CD4-positive, alpha-beta T cell (primary cell): ENCODE measurements around the gene PRKN. TPM values are rescaled to one million over a fixed set of nuclear protein-coding genes. Genes with fewer than 3 reads are reported as not detected.

Experiments used
- ATAC-seq: fragments of 200-7000 bp; cut with Tn5 transposase; one replicate; pipeline ENCODE4 v1.10.0; 2022; ENCODE audit warnings: mild to moderate bottlenecking; ENCODE audit not compliant: poor library complexity
- CTCF ChIA-PET: fragments of 350-600 bp; sonication (Branson Sonifier 250); formaldehyde crosslinking; loops from one replicate; lab custom pipeline; 2021; ENCODE audit warnings: antibody characterized with exemption, inconsistent platforms; lab: Charles Lee
- POLR2A ChIA-PET: fragments of 350-600 bp; sonication (Branson Sonifier 250); formaldehyde crosslinking; loops from one replicate; lab custom pipeline; 2021; ENCODE audit warnings: antibody characterized with exemption, inconsistent platforms; lab: Charles Lee
- DNase-seq, 14 experiments: peaks; one replicate each; pipeline ENCODE4 v3.0.0-alpha.2; 2013 to 2020; ENCODE audit warnings: mixed read lengths in 2 of 14
- H3K27ac ChIP-seq, 2 donors: one replicate each; pipeline versions ENCODE4 v1.5.1 to v1.7.0; 2013; ENCODE audit warnings: low read length in 2 of 2, low read depth in 1 of 2, mild to moderate bottlenecking in 1 of 2
- H3K27me3 ChIP-seq, 2 experiments: 1 replicate in 1 of 2; 2 replicates in 1 of 2; pipeline versions ENCODE4 v1.6.1 to v1.7.0; 2013; ENCODE audit warnings: low read length in 2 of 2, control low read depth in 1 of 2, mild to moderate bottlenecking in 1 of 2, moderate library complexity in 1 of 2; ENCODE audit not compliant: insufficient read depth in 2 of 2, control insufficient read depth in 1 of 2
- H3K36me3 ChIP-seq: one replicate; pipeline ENCODE4 v1.6.1; 2013; ENCODE audit warnings: low read length, control low read depth; ENCODE audit not compliant: insufficient read depth
- H3K4me1 ChIP-seq: one replicate; pipeline ENCODE4 v1.6.1; 2013; ENCODE audit warnings: low read length, control low read depth; ENCODE audit not compliant: insufficient read depth
- H3K4me3 ChIP-seq: one replicate; pipeline ENCODE4 v1.5.1; 2013; ENCODE audit warnings: mild to moderate bottlenecking, low read length, moderate library complexity
- H3K9me3 ChIP-seq, 2 experiments: 1 replicate in 1 of 2; 2 replicates in 1 of 2; pipeline versions ENCODE4 v1.6.1 to v1.7.0; 2013; ENCODE audit warnings: low read length in 2 of 2, mild to moderate bottlenecking in 2 of 2, control low read depth in 1 of 2, moderate library complexity in 1 of 2; ENCODE audit not compliant: control insufficient read depth in 1 of 2, insufficient read depth in 1 of 2
- H3K27ac Mint-ChIP-seq: one replicate; pipeline ENCODE4 v1.8.0; 2020; ENCODE audit warnings: mixed read lengths
- H3K27me3 Mint-ChIP-seq: one replicate; pipeline ENCODE4 v1.8.0; 2021; ENCODE audit warnings: mixed read lengths
- H3K36me3 Mint-ChIP-seq: one replicate; pipeline ENCODE4 v1.8.0; 2021; ENCODE audit warnings: low read depth, mixed read lengths
- H3K4me1 Mint-ChIP-seq: one replicate; pipeline ENCODE4 v1.8.0; 2021; ENCODE audit warnings: low read depth, mixed read lengths
- H3K4me3 Mint-ChIP-seq: one replicate; pipeline ENCODE4 v1.8.0; 2020; ENCODE audit warnings: mild to moderate bottlenecking, mixed read lengths
- H3K9me3 Mint-ChIP-seq: one replicate; pipeline ENCODE4 v1.8.0; 2020; ENCODE audit warnings: mixed read lengths
- intact Hi-C, 2 experiments: fragments of 100-400 bp; cut with DNase I in 1 of 2; cut with micrococcal nuclease in 1 of 2; formaldehyde crosslinking; loops; one replicate each; pipeline versions ENCODE4 v1.15.1 to v1.9.0; 2023 to 2025; cut with DNase I, micrococcal nuclease
- total RNA-seq, 174 experiments: library from RNA in 2 of 174; stranded (reverse) in 2 of 174; gene quantifications; one replicate each; pipeline ENCODE4 v1.2.3 and lab custom pipeline; 2021 to 2026
- TF ChIP-seq, protein P1 (sequence below): fragments of 200-600 bp; IDR thresholded peaks from one replicate; pipeline ENCODE4 v1.8.0; 2022; ENCODE audit warnings: antibody characterized with exemption, mild to moderate bottlenecking

PRKN gene
- total RNA-seq, 2 experiments from 2014 or later, result 5.2 to 5.4 TPM

- H3K27me3 ChIP-seq, result no peaks in the 10 kb centered on the region
- H3K4me1 Mint-ChIP-seq, result no peaks in the 10 kb centered on the region
- H3K36me3 ChIP-seq, result no peaks in the 10 kb centered on the region
- TF ChIP-seq, protein P1, sequence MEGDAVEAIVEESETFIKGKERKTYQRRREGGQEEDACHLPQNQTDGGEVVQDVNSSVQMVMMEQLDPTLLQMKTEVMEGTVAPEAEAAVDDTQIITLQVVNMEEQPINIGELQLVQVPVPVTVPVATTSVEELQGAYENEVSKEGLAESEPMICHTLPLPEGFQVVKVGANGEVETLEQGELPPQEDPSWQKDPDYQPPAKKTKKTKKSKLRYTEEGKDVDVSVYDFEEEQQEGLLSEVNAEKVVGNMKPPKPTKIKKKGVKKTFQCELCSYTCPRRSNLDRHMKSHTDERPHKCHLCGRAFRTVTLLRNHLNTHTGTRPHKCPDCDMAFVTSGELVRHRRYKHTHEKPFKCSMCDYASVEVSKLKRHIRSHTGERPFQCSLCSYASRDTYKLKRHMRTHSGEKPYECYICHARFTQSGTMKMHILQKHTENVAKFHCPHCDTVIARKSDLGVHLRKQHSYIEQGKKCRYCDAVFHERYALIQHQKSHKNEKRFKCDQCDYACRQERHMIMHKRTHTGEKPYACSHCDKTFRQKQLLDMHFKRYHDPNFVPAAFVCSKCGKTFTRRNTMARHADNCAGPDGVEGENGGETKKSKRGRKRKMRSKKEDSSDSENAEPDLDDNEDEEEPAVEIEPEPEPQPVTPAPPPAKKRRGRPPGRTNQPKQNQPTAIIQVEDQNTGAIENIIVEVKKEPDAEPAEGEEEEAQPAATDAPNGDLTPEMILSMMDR, result no peak
- intact Hi-C loops, result no loop called here
- H3K4me1 ChIP-seq, result no peaks in the 10 kb centered on the region
- ChIA-PET POLR2A (interaction anchor here (0.6 kb wide), 1 partner anchor 95 kb away, joined by 3 read pairs; no protein-coding TSS in a partner anchor), CTCF (interaction anchor here (1.5 kb wide), 1 partner anchor 26 kb away, joined by 3 read pairs; no protein-coding TSS in a partner anchor)
- H3K4me3 ChIP-seq, result no peak overlapping the region
- H3K36me3 Mint-ChIP-seq, result peaks cover 23% of the 10 kb centered on the region
- H3K27ac Mint-ChIP-seq, result no peak overlapping the region
- no peak overlapping the region for H3K4me3 Mint-ChIP-seq
- no peak for ATAC-seq
- H3K9me3 ChIP-seq, result no peaks in the 10 kb centered on the region
- DNase-seq, result no peak
- peaks cover 10% of the 10 kb centered on the region for H3K9me3 Mint-ChIP-seq
- H3K27me3 Mint-ChIP-seq, result no peaks in the 10 kb centered on the region
- no peak overlapping the region for H3K27ac ChIP-seq
These were observed 96.0 kb downstream of the PRKN start for GRCh38 chr6:162631546-162631945.

GRCh38 chr6:162630069-162630468 is 97.5 kb downstream of the PRKN start:
- ATAC-seq (no peak), DNase-seq (no peak)
- intact Hi-C loops, result no loop called here
- no peaks in the 10 kb centered on the region for H3K27me3 Mint-ChIP-seq
- H3K36me3 ChIP-seq, result no peaks in the 10 kb centered on the region
- no peak overlapping the region for H3K27ac Mint-ChIP-seq
- no peak overlapping the region for H3K27ac ChIP-seq
- H3K4me3 Mint-ChIP-seq, result no peak overlapping the region
- H3K9me3 Mint-ChIP-seq, result peaks cover 10% of the 10 kb centered on the region
- no peaks in the 10 kb centered on the region for H3K4me1 ChIP-seq
- no peak overlapping the region for H3K4me3 ChIP-seq
- H3K9me3 ChIP-seq, result no peaks in the 10 kb centered on the region
- H3K36me3 Mint-ChIP-seq, result peaks cover 21% of the 10 kb centered on the region
- CTCF ChIA-PET, result no interaction called here
- no peaks in the 10 kb centered on the region for H3K4me1 Mint-ChIP-seq
- POLR2A ChIA-PET, result no interaction called here
- H3K27me3 ChIP-seq, result no peaks in the 10 kb centered on the region
- TF ChIP-seq, protein P1, result no peak

DNA sequence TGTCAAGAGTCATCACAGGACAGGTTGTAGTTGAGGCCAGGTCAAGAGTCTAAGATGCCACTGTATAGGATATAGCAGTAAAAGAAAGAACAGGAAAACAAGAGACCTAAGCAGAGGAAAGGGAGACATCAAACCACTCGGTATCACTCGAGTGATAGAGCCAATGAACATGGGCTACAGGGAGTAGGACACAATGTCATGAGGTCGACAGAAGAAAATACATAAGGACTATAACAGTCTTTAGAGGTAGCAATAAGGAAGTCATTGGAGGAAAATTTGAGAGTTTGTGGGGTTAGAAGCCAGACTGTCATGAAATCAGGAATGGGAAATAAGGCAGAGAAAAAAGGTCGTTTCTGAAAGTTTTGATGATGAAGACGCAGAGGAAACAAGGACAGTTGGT is 99.7 kb downstream of the PRKN start:
- Histone ChIP-seq H3K27ac (no peak overlapping the region), H3K9me3 (no peaks in the 10 kb centered on the region), H3K27me3 (no peaks in the 10 kb centered on the region), H3K4me3 (no peak overlapping the region), H3K36me3 (no peaks in the 10 kb centered on the region), H3K4me1 (no peaks in the 10 kb centered on the region)
- CTCF ChIA-PET, result no interaction called here
- Mint-ChIP-seq H3K27me3 (no peaks in the 10 kb centered on the region), H3K36me3 (peaks cover 11% of the 10 kb centered on the region), H3K4me1 (no peaks in the 10 kb centered on the region), H3K4me3 (no peak overlapping the region), H3K9me3 (peaks cover 8% of the 10 kb centered on the region), H3K27ac (no peak overlapping the region)
- no peak for DNase-seq
- ATAC-seq, result no peak
- TF ChIP-seq, protein P1, result no peak
- POLR2A ChIA-PET, result no interaction called here
- intact Hi-C loops, result no loop called here
